ENCODE results near the gene GAS2. TPM values are rescaled to one million over a fixed set of nuclear protein-coding genes. Genes with fewer than 3 reads are reported as not detected.

GAS2 gene
- total RNA-seq, 1 donor from 2014 or later = 0.88 TPM

DNA sequence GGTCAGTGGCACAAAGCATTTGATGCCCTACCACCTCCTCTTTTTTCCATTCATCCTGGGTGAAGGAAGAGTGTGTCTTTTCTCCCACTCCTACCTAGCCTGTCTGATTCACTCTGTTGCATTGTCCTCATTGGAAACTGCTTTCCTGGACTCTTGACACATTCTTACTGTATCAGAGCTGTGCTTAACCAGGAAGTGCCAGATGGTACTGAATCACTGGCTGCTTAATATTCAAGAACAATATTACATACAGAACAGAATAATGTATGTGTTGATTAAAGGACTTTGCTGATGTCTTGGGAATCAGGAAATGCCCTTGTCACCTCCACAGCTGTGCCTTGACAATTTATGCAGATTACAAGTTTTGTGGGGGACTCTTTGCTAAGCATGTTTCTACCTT is 118.8 kb downstream of the GAS2 start:
- DNase-seq (ENCODE audit: extremely low read depth, low read depth, low spot score) = peak; percentile 67

DNA sequence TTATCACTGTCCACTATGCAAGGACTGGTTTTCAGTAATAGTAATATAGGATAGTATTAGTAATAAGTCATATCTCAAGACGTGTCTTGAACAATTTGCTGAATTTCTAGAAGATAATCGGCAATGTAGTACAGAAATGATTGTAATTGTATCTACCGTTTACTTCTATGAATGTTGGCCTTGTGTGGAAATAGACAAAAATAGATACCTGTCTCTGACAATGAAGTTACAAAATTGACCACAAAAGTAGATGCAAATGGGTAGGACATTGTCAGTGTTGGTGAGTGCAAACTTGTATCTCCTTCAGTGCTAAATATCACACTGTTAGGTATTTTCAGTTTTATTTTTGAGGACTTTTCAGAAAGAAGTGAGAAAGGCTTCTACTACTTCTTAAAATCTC is 120.1 kb downstream of the GAS2 start:
- no peak for DNase-seq (ENCODE audit: extremely low read depth, low read depth, low spot score)

DNA sequence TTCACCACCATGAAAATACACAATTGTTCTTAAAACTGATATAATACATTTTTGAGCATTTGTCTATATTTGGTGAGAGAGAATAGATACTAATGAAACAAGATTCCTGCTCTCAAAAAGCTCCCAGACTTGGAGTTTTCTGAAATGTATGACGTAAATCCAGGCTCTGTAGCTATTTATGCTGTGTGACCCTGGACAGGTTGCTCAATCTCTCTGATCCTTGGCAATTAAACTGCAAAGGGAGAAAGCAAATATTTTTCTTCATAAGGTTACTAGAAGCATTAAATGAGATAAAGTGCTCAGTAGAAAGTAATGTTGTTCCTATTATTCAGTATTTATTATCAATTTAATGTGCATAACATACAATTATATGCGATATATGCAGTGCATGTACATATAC is 120.6 kb downstream of the GAS2 start:
- no peak for DNase-seq (ENCODE audit: extremely low read depth, low read depth, low spot score)

DNA sequence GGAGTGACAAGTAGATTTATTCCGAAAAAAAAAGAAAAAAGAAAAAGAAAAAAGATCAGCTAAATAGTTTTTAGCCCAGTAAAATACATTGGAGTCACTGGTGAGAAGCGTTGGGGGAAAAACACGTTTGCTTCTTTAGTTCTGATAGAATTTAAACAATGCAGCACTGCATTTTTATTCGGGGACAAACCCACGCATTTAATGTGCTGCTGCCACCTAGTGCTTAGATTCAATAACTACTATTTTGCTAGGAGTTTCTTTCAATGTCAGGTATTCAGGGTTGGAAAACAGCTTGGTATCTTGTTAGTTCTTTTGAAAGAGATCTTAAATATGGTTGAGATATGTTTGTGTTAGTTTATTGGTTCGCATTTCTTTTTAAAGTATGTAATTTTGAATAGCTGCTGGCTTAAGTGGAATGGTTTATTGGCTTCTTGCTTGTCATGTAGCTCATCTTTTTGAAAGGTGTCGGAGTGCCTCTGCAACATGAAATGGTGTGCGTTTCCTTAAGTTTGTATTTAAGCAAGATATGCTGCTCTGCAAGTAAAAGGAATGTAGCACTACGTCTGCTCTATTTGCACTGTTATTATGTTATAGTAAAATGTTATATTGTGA is 121.2 kb downstream of the GAS2 start:
- DNase-seq (ENCODE audit: extremely low read depth, low read depth, low spot score) = no peak

DNA sequence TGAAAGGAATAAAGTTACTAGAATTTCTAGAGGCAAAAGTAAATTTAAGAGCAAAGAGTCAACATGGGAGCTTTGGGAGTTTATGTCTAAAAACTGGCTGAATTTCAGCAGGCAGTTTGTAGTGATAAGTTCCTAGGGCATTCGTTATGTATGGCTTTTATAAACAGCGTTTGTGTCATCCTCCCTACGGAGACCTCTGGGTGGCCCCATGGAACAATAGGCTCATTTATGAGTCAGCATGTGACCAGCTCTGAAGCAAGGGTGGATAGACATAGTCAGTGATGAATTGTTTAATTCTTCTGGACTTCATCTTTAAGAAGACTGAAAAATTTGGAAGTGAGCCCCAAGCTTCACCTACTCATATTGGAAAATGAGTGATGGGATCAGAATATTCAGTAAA is 126.1 kb downstream of the GAS2 start:
- no peak for DNase-seq (ENCODE audit: extremely low read depth, low read depth, low spot score)

DNA sequence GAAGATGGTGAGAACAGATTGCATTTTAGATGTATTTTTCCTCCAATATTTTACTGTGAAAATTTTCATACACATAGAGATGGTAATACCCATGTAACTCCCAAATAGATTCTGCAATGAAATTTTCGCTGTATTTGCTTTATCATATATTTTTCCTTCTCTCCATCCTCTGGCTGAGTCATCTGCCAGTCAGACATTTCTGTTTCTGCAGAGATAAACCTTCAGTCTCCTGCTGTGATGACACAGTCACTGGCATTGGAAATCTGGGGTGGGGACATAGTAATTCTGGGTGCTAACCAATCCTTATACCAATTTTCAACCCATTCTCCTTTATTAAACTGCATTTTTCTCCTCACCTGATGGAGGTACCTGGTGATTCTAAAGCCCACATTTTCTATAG is 129.5 kb downstream of the GAS2 start:
- no peak for DNase-seq (ENCODE audit: extremely low read depth, low read depth, low spot score)

DNA sequence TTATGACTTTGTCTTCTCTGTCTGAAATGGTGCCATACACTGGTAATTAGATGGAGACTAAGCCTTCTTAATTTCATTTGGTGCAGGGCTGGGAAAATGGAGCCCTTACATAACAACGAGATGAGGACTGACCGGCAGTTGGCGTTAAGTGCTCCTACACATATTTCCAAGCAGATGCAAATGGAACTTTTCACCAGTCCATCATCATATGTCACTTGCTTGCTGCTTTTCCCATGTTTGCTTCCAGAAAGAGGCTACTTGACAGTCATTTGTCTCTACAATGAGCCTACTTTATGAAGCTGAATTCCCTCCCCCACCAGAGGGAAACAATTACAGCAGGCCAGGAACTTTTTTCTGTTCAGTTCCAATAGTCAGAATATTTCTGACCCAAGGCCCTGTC is 130.6 kb downstream of the GAS2 start:
- DNase-seq (ENCODE audit: extremely low read depth, low read depth, low spot score) = no peak

DNA sequence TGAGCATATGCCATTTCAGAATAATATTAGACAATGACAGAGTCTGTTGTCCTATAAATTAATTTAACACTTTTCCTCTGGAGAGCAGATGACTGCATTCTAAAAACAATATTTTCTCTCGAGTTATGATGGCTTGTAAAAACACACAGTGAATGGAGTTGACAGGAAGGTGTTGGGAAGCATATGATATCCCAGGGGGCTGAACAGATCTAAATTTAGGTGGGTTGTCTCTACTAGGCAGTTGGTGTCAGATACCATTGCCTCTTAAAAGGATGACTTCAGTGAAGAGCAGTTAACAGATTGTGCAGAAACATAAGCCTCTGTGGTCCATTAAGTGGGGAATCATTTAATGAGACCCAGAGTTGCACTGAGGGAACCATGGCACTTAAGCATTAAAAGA is 132.5 kb downstream of the GAS2 start:
- no peak for DNase-seq (ENCODE audit: extremely low read depth, low read depth, low spot score)

DNA sequence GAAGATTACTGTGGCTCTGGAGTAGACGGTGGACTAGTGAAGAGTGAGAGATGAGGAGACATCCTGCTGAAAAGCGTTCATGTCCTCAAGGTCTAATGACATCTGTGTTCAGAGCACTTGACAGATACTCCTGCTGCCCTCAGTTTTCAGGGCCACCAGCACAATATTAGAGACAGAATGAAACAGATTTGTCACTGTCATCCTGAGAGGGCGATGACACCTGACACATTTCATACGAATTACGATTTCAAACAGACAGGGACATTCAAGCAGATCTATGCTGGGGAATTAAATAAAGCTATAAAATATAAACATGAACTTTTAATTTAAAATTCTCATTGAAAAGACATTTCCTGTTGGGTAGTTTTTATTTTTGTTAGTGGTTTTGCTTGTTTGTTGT is 134.1 kb downstream of the GAS2 start:
- no peak for DNase-seq (ENCODE audit: extremely low read depth, low read depth, low spot score)

DNA sequence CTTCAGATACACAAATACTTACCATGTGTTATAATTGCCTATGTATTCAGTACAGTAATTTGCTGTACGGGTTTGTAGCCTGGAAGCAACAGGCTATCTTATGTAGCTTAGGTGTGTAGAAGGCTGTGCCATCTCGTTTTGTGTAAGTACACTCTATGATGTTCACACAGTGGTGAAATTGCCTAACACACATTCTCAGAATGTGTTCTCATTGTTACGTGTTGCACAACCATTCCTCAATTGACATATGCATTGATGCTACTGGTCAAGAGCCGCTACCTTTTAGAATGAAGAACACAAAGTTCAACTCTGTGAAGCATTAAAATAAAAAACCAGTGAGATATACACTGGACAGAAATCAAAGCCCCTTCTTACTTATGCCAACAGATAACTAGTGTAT is 136.4 kb downstream of the GAS2 start:
- DNase-seq (ENCODE audit: extremely low read depth, low read depth, low spot score) = no peak

DNA sequence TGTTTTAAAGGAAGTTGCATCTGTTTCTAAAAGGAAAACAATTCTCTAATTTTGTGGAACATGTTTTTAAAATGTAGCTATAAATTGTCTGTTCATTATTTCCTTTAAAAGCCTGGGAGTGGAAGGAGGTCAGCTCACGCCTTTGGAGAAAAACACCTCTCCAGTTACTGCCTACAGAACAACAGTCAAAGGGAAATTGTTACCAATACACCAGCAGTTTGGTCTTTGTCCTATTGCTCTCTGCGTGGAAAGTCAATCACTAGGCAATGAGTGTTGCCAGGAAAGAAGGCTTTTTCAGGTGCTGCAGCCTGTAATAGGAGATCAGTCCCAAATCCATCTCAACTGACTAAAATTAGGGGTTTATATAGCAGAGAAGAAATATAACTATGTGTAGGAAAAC is 141.0 kb downstream of the GAS2 start:
- DNase-seq (ENCODE audit: extremely low read depth, low read depth, low spot score) = no peak

DNA sequence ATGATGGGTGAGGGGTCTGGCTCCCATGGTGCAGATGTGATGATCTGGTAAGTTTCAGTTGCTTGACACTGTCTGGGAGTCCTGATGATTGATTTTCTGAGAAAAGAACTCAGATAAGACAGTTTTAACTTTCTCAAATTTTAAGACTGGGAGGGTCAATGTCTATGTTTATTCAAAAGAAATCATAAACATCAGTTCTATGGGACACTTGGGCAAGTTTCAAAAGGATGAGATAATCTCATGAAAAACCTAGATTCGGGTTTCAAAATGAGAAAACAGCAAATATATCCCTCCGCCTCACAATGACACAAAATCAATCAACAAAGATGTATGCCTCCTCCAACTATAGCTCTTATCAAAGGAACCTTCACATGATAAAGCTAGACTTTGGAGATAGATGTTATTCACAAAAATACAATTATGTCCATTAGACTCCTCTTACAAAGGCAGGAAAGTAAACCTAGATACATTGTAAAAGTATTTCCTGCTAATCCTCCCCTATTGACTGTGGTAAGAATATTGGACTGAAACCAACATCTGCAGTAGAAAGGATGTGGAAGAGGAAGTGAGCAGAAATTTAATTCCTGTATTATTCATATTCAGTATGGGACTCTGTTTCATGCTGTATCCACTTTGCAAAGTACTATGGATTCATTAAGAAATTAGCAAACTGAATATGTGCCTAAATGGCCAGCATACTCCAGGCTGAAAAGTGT is 141.6 kb downstream of the GAS2 start:
- no peak for DNase-seq (ENCODE audit: extremely low read depth, low read depth, low spot score)

DNA sequence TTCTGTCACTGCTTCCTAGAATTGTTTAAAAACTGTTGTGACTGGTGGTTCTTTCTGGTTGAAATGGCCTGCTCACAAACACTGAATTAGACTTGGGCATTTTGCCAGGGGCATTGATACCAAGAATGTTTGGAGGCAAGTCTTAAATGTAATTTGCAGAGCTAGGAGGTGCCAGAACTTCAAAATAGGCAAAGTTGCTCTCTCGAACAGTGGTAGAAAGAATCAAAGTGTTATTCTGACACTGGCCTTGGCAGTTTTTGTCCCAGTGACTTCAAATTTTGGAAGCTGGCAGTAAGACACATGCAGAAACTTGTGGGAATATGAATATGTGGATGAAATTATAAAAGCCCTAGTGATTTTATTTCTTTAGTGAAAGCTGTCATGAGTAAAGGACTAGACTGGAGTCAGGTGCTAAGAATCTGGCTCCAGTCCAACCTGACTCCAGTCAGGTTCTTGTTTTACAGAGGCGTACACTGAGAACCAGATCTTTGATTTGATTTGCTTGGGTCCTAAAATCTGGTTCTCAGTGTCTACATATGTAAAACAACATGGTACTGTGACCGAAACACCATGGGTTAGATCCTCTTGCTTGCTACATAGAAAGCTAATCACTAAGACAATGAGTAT is 142.3 kb downstream of the GAS2 start:
- DNase-seq (ENCODE audit: extremely low read depth, low read depth, low spot score) = no peak

DNA sequence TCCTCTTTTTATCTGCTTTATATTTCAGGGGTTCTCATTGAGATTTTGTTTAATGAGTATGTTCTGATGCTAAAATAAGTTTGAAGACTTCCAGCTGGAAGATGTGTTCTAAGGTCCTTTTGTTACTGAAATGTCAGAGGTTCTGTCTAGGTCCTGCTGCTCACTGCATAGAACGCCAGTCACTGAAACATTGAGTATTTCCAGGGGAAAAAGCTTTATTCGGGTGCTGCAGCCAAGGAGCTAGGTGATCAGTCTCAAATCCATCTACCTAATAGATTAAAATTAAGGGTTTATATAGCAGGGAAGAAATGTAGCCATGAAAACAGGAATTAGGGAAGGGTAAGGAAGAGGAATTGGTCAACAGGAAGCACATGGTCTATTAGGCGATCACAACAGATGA is 143.5 kb downstream of the GAS2 start:
- no peak for DNase-seq (ENCODE audit: extremely low read depth, low read depth, low spot score)

DNA sequence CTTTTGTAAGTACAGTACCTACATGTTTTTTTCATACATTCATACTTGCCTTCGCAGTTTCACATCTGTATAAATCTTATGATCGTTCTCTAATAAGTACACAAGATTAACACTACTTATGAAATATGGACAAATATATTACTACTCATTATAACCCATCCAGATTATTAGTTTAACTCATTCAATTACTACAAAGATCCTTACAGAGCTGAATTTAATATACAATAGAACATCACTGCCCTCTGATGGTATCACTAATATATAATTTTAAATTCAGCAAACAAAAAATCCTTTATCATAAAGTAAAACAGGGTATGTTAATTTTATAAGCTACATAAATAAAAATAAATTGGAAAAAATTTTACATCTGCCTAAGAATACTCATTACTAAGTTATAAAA is 155.8 kb downstream of the GAS2 start:
- DNase-seq (ENCODE audit: extremely low read depth, low read depth, low spot score) = no peak

DNA sequence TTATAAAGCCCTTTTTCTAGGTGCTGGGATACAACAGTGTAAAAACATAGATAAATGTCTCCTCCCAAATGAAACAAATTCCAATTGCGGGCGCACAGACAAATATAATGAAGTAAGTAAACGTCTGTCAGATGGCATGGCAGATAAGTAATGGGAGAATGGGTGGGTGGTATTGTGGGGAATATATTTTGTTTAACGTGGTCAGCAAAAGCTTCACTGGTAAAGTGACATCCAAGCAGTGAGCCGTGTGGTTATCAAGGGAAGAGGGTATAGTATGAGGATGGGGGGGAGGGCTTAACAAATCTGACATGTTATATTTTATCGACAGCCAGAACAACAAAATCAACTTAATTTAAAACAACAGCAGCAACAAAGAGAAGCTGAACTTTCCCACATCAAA is 162.0 kb downstream of the GAS2 start:
- no peak for DNase-seq (ENCODE audit: extremely low read depth, low read depth, low spot score)

DNA sequence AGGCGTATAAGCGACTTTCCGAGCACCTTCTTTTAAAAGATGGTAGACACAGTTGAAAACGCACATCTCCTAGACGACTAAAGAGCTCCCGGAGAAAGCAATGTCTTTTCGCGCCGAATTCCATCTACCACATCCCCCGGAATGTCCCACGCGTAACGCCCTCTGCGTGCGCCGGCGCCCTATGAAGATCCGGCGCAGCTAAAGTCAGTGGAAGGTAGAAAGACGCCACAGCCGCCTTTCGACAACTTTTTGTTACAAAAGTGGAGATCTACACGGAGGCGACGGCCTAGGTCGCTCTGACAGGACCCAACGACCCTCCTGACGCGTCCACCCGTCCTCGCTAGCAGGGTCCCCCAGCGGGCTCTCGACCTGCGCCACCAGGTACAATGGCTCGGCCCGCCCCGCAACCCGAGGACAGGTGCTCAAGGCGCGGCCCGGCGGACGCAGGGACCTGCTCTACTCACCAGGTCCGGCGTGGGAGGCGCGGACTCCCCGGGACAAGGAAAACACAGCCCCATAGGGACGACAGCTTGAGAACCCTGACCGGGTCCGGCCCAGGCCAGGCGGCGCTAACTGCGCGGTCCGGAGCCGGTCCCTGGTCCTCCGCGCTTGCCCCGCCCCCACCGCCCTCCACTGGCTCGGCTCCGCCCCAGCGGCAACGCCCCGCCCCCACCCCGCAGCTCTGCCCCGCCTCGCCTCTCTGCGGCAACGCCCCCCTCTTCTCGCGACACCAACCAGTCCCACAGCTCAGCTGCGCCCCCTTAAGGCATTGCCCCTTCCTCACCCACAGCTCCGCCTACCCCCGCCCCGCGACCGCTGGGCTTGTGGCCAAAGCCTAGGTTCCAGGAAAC is 163.0 kb downstream of the GAS2 start, which contains the start of gene SVIP:
TSS of gene SVIP (minus strand) at position 571 of the 851 bp plus-strand sequence. CDS start at position 518, 53 bp downstream.
- DNase-seq (ENCODE audit: extremely low read depth, low read depth, low spot score) = peak; percentile 88

DNA sequence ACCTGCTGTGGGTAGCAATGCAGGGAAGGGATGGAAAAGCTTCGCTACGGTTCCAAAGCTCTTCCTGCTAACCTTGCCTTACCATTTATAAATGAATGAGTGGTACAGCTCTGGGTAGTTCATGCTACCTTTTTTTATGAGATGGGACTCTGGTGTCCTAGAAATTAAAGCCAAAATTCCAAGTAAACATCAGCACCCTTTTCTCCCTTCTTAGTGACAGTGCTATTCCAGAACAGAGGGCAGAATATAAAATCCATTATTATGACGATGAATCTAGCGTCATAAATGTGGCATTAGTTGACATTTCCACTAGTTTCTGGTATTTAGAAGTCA is 163.6 kb downstream of the GAS2 start:
- no peak for DNase-seq (ENCODE audit: extremely low read depth, low read depth, low spot score)

DNA sequence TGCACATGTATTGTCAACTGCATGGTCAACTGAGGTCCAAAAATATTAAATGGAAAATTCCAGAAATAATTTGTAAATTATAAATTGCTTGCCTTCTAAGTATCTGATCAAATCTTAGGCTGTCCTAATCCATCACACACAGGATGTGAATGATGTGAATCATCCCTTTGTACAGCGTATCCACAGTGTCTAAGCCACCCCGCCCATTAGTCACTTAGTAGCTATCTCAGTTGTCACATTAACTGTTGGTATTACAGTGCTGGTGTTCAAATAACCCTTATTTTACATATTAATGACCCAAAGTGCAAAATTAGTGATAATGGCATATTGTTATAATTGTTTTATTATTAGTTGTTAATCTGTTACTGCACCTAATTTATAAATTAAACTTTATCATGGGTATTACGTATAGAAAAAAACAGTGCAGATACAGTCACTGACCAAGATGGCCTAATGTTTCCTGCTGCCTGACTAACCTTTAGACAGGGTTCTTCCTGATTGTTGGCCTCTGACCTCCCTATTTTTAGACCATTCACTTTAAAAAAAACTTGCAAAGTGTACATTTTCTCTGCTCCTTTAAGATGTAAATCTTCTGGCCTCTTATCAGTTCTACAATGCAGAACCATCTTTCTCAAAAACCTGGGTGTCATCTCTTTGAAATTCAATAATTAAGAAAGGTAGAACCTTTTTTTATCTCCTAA is 166.1 kb downstream of the GAS2 start:
- no peak for DNase-seq (ENCODE audit: extremely low read depth, low read depth, low spot score)

DNA sequence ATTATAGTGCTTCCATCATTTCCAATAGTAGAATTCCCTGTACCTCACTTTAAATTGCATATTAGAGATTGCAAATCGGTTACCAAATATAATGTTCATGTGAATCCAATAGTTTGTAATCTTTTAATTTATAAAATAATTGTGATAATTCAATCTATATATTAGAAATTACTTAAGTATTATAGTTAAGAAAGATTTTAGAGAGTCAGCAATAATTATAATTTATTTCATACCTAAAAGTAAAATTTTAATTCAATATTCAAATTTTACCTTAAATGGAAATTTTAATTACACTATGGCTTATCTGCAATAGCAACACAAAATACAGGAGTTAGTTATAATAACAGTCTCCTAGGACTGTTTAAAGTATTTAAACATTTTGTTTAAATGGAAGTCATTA is 180.3 kb downstream of the GAS2 start:
- no peak for DNase-seq (ENCODE audit: extremely low read depth, low read depth, low spot score)

DNA sequence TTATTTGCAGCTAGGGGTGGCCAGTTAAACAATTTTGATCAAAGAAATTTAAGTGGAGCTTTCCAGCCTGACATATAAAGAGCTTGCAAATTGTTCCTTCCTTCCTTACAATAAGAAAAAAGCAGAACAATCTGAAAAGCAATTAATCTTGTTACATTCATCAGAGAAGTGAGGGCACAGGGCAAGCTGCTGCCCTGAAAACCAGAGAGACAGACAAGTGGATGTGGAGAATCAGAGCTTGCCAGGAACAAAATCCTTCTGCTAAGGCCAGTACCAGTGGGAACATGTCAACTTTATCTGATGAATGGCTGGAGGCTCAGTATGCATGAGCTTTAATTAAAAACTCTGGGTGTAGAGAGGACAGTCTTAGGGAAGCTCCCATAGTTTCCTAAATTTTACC is 185.1 kb downstream of the GAS2 start:
- no peak for DNase-seq (ENCODE audit: extremely low read depth, low read depth, low spot score)
